GM21528 (cell line): Measurements from ENCODE around the gene TGFBR3.

ENCODE experiments used
- ATAC-seq: cut with Tn5 transposase; IDR thresholded peaks from one replicate; pipeline ENCODE4 v1.9.1; 2021; ENCODE audit warnings: mild to moderate bottlenecking, moderate library complexity; ENCODE audit not compliant: unreplicated experiment, low FRiP score

Gene TGFBR3

GRCh38 chr1:91741906-91742305, 144.0 kb downstream of the TGFBR3 start:
- ATAC-seq, result no peak

GRCh38 chr1:91741301-91741700, 144.7 kb downstream of the TGFBR3 start:
- no peak for ATAC-seq

- ATAC-seq, result no peak
These were observed 148.3 kb downstream of the TGFBR3 start for GRCh38 chr1:91737650-91738049.

- ATAC-seq, result no peak
These were observed 149.0 kb downstream of the TGFBR3 start for GRCh38 chr1:91736715-91737615.

- ATAC-seq, result no peak
These were observed 149.7 kb downstream of the TGFBR3 start for GRCh38 chr1:91736146-91736714.

GRCh38 chr1:91735266-91735845, 150.6 kb downstream of the TGFBR3 start:
- ATAC-seq, result no peak

- ATAC-seq, result no peak
These were observed 151.2 kb downstream of the TGFBR3 start for GRCh38 chr1:91734761-91735160.

- no peak for ATAC-seq
These were observed 152.7 kb downstream of the TGFBR3 start for GRCh38 chr1:91733108-91733710.

- no peak for ATAC-seq
These were observed 153.5 kb downstream of the TGFBR3 start for GRCh38 chr1:91732291-91733107.

GRCh38 chr1:91731815-91732214, 154.1 kb downstream of the TGFBR3 start:
- ATAC-seq, result no peak

GRCh38 chr1:91730801-91731732, 154.9 kb downstream of the TGFBR3 start:
- ATAC-seq, result no peak

GRCh38 chr1:91729621-91730358, 156.2 kb downstream of the TGFBR3 start:
- ATAC-seq, result no peak

GRCh38 chr1:91727763-91728162, 158.2 kb downstream of the TGFBR3 start:
- no peak for ATAC-seq

GRCh38 chr1:91725989-91726721, 159.8 kb downstream of the TGFBR3 start:
- ATAC-seq, result no peak

- no peak for ATAC-seq
These were observed 160.3 kb downstream of the TGFBR3 start for GRCh38 chr1:91725618-91725988.

- no peak for ATAC-seq
These were observed 161.3 kb downstream of the TGFBR3 start for GRCh38 chr1:91724644-91725043.

GRCh38 chr1:91724231-91724630, 161.7 kb downstream of the TGFBR3 start:
- ATAC-seq, result no peak

GRCh38 chr1:91720044-91720443, 165.9 kb downstream of the TGFBR3 start:
- ATAC-seq, result no peak
